ENCODE data around the gene NSMCE1.

Gene NSMCE1

GRCh38 chr16:27231692-27232060 lies 36.9 kb downstream of the NSMCE1 start:
- no peak for ATAC-seq
- TF ChIP-seq ZFP30 (CRISPR knock-in tag; IDR thresholded peaks at IDR 0.05), result no peak
- TF ChIP-seq POU6F1 (CRISPR knock-in tag; IDR thresholded peaks at IDR 0.05; ENCODE audit: borderline replicate concordance, low read depth), result no peak
- TF ChIP-seq ZNF8 (CRISPR knock-in tag; IDR thresholded peaks at IDR 0.05), result no peak
- TF ChIP-seq ARNTL (CRISPR knock-in tag; IDR thresholded peaks at IDR 0.05; ENCODE audit: borderline replicate concordance, low read depth), result no peak
- TF ChIP-seq GLIS3 (CRISPR knock-in tag; IDR thresholded peaks at IDR 0.05), result no peak
- no peak for TF ChIP-seq ZC3H10 (CRISPR knock-in tag; IDR thresholded peaks at IDR 0.05)

GRCh38 chr16:27230562-27231001 lies 38.0 kb downstream of the NSMCE1 start:
- TF ChIP-seq CSDC2 (CRISPR knock-in tag; IDR thresholded peaks at IDR 0.05) (no peak), POU6F1 (CRISPR knock-in tag; IDR thresholded peaks at IDR 0.05; ENCODE audit: borderline replicate concordance, low read depth) (no peak), RARB (CRISPR knock-in tag; IDR thresholded peaks at IDR 0.05) (no peak)
- ATAC-seq, result no peak

GRCh38 chr16:27229891-27230470 lies 38.6 kb downstream of the NSMCE1 start:
- no peak for ATAC-seq
- TF ChIP-seq RARB (CRISPR knock-in tag; IDR thresholded peaks at IDR 0.05) (no peak), ZFP30 (CRISPR knock-in tag; IDR thresholded peaks at IDR 0.05) (no peak), ARNTL (CRISPR knock-in tag; IDR thresholded peaks at IDR 0.05; ENCODE audit: borderline replicate concordance, low read depth) (no peak), GLIS3 (CRISPR knock-in tag; IDR thresholded peaks at IDR 0.05) (no peak), CSDC2 (CRISPR knock-in tag; IDR thresholded peaks at IDR 0.05) (no peak), TCF4 (CRISPR knock-in tag; IDR thresholded peaks at IDR 0.05; ENCODE audit: borderline replicate concordance) (no peak), POU6F1 (CRISPR knock-in tag; IDR thresholded peaks at IDR 0.05; ENCODE audit: borderline replicate concordance, low read depth) (no peak), ZNF8 (CRISPR knock-in tag; IDR thresholded peaks at IDR 0.05) (no peak), BACH2 (CRISPR knock-in tag; IDR thresholded peaks at IDR 0.05; ENCODE audit: borderline replicate concordance) (no peak), ISL1 (CRISPR knock-in tag; IDR thresholded peaks at IDR 0.05) (no peak), ZFP3 (CRISPR knock-in tag; IDR thresholded peaks at IDR 0.05) (no peak), OSR1 (CRISPR knock-in tag; IDR thresholded peaks at IDR 0.05) (no peak), CSRNP3 (CRISPR knock-in tag; IDR thresholded peaks at IDR 0.05) (no peak), TOX (CRISPR knock-in tag; IDR thresholded peaks at IDR 0.05; ENCODE audit: borderline replicate concordance) (no peak), PATZ1 (CRISPR knock-in tag; IDR thresholded peaks at IDR 0.05; ENCODE audit: borderline replicate concordance) (no peak)

GRCh38 chr16:27228621-27229501 lies 39.7 kb downstream of the NSMCE1 start:
- ATAC-seq, result no peak
- TF ChIP-seq CSDC2 (CRISPR knock-in tag; IDR thresholded peaks at IDR 0.05), result no peak
- no peak for TF ChIP-seq CREB5 (CRISPR knock-in tag; IDR thresholded peaks at IDR 0.05; ENCODE audit: low read depth)
- no peak for TF ChIP-seq RARB (CRISPR knock-in tag; IDR thresholded peaks at IDR 0.05)
- TF ChIP-seq GLIS3 (CRISPR knock-in tag; IDR thresholded peaks at IDR 0.05), result no peak
- no peak for TF ChIP-seq ARNTL (CRISPR knock-in tag; IDR thresholded peaks at IDR 0.05; ENCODE audit: borderline replicate concordance, low read depth)
- no peak for TF ChIP-seq ZNF8 (CRISPR knock-in tag; IDR thresholded peaks at IDR 0.05)
- TF ChIP-seq ZFP30 (CRISPR knock-in tag; IDR thresholded peaks at IDR 0.05), result no peak
- no peak for TF ChIP-seq TCF4 (CRISPR knock-in tag; IDR thresholded peaks at IDR 0.05; ENCODE audit: borderline replicate concordance)
- TF ChIP-seq ZNF70 (CRISPR knock-in tag; IDR thresholded peaks at IDR 0.05), result no peak
- no peak for TF ChIP-seq TSHZ2 (CRISPR knock-in tag; IDR thresholded peaks at IDR 0.05)
- TF ChIP-seq PPARA (CRISPR knock-in tag; IDR thresholded peaks at IDR 0.05; ENCODE audit: borderline replicate concordance), result no peak

Measured in SK-N-SH treated with all-trans-retinoic acid at 6 μM for 48 hours (cell line).